ENCODE results near the gene SF1. TPM values are rescaled to one million over a fixed set of nuclear protein-coding genes. Genes with fewer than 3 reads are reported as not detected.

The SF1 gene
- total and polyA plus RNA-seq, 9 of the 15 experiments (the other 6 are each of a cell fraction or from before 2014, with no cell fraction given), result 13.1 to 334 (median 111) TPM

- TF ChIP-seq KAT2B (IDR thresholded peaks at IDR 0.05; ENCODE audit: low read depth, low read length) (no peak), IRF9 (tag; IDR thresholded peaks at IDR 0.05) (no peak), RCOR1 (IDR thresholded peaks at IDR 0.05; ENCODE audit: borderline replicate concordance in 1 of 2, low read depth in 2 of 2, low read length in 2 of 2) (0 out of 4 replicates have a peak, but pooled peaks of 1 of the 2 experiments have one; percentile 45), SMAD4 (CRISPR knock-in tag; conservative IDR thresholded peaks at IDR 0.05) (0 out of 2 replicates have a peak, but pooled peaks have one; percentile 33), HDGF (IDR thresholded peaks at IDR 0.05) (0 out of 2 replicates have a peak, but pooled peaks have one; percentile 33), CTCF (IDR thresholded peaks at IDR 0.05 in 2 of 3, conservative IDR thresholded peaks at IDR 0.05 in 1 of 3; ENCODE audit: insufficient read depth in 2 of 3, low read depth in 1 of 3, low read length in 3 of 3) (peak; percentile 85 to 92 (median 91)), UBTF (IDR thresholded peaks at IDR 0.05; ENCODE audit: borderline replicate concordance in 1 of 2, low read depth in 2 of 2, low read length in 2 of 2) (no peak), HMG20A (CRISPR knock-in tag; conservative IDR thresholded peaks at IDR 0.05) (no peak), CGGBP1 (CRISPR knock-in tag; IDR thresholded peaks at IDR 0.05) (no peak), HBP1 (CRISPR knock-in tag; IDR thresholded peaks at IDR 0.05) (no peak), NFRKB (IDR thresholded peaks at IDR 0.05; ENCODE audit: low read depth) (no peak), VEZF1 (CRISPR knock-in tag; IDR thresholded peaks at IDR 0.05) (peak; percentile 29; the same call in 1 of the 2 replicates), SOX6 (IDR thresholded peaks at IDR 0.05) (no peak), SMC3 (conservative IDR thresholded peaks at IDR 0.05; ENCODE audit: insufficient read depth, low read depth, low read length) (peak; percentile 80), ZNF224 (CRISPR knock-in tag; IDR thresholded peaks at IDR 0.05) (no peak), CBX2 (IDR thresholded peaks at IDR 0.05; ENCODE audit: insufficient read depth, low read length, poor library complexity, severe bottlenecking) (no peak), SUPT5H (IDR thresholded peaks at IDR 0.05) (no peak), MYBL2 (IDR thresholded peaks at IDR 0.05; ENCODE audit: low read depth) (no peak), MYBL2 (CRISPR knock-in tag; IDR thresholded peaks at IDR 0.05; ENCODE audit: borderline replicate concordance) (no peak)
Observed at GRCh38 chr11:64787526-64788320, 9.4 kb upstream of the SF1 start (continued).

Data from K562 (cell line).